Endothelial cell of umbilical vein (primary cell): ENCODE measurements around the gene CACNB4. TPM values are rescaled to one million over a fixed set of nuclear protein-coding genes. Genes with fewer than 3 reads are reported as not detected.
"Not testable (repeated sequence)": the region's sequence is repeated elsewhere in the genome, so short reads cannot be mapped to it uniquely, and the experiment has no call there.

Source experiments
- BruUV-seq: library from RNA; stranded (reverse); fragments of 400-500 nt; replicated peaks from 2 replicates; lab custom pipeline; 2021; lab: Mats Ljungman, UMichigan
- CTCF ChIA-PET: fragments of 300-600, 350-600 bp; sonication (Branson Sonifier 250); formaldehyde crosslinking; loops from one replicate; lab custom pipeline; 2021; ENCODE audit warnings: antibody characterized with exemption, inconsistent platforms; lab: Charles Lee
- POLR2A ChIA-PET: fragments of 300-600, 350-600 bp; sonication (Branson Sonifier 250); formaldehyde crosslinking; loops from one replicate; lab custom pipeline; 2021; ENCODE audit warnings: antibody characterized with exemption, inconsistent platforms; lab: Charles Lee
- DNase-seq: peaks from one replicate; pipeline ENCODE4 v3.0.0-alpha.2; 2011; ENCODE audit warnings: low read depth, low spot score
- FAIRE-seq: peaks from 2 replicates; lab custom pipeline; 2011; peaks lifted over from hg19 to GRCh38; lab: Jason Lieb, UNC
- H2AFZ ChIP-seq: 2 replicates; pipeline ENCODE4 v1.6.0; 2012; ENCODE audit warnings: low read depth, low read length, control low read depth, inconsistent platforms
- H3K27ac ChIP-seq: 2 replicates; pipeline ENCODE4 v1.5.1; 2011; ENCODE audit warnings: low read depth, mild to moderate bottlenecking, control low read depth, low read length, moderate library complexity; ENCODE audit not compliant: insufficient read depth
- H3K27me3 ChIP-seq, 2 experiments: 2 replicates each; pipeline versions ENCODE4 v1.6.0 to v1.6.1; 2011; ENCODE audit warnings: low read length in 2 of 2, mixed read lengths in 1 of 2; ENCODE audit not compliant: control insufficient read depth in 2 of 2, insufficient read depth in 2 of 2
- H3K36me3 ChIP-seq, 2 experiments: 2 replicates in 1 of 2; 3 replicates in 1 of 2; pipeline ENCODE4 v1.5.1; 2011; ENCODE audit warnings: low read length in 2 of 2, mild to moderate bottlenecking in 1 of 2, moderate library complexity in 1 of 2; ENCODE audit not compliant: control insufficient read depth in 2 of 2, insufficient read depth in 2 of 2; ENCODE audit errors: extremely low read depth in 1 of 2
- H3K4me1 ChIP-seq: 3 replicates; pipeline ENCODE4 v1.5.1; 2011; ENCODE audit warnings: mild to moderate bottlenecking, low read length; ENCODE audit not compliant: control insufficient read depth, insufficient read depth; ENCODE audit errors: extremely low read depth
- H3K4me2 ChIP-seq: 2 replicates; pipeline ENCODE4 v1.6.1; 2011; ENCODE audit warnings: low read length, control low read depth, mixed read lengths; ENCODE audit not compliant: insufficient read depth
- H3K4me3 ChIP-seq, 3 experiments: fragments of 200-600 bp in 1 of 3; sonication (generic), shearing (Covaris generic) in 1 of 3; replicated peaks in 1 of 3; 2 replicates each; pipeline ENCODE4 v1.5.1; 2011 to 2016; ENCODE audit warnings: control low read depth in 3 of 3, low read length in 3 of 3, mild to moderate bottlenecking in 2 of 3, inconsistent platforms in 1 of 3, low read depth in 1 of 3, moderate library complexity in 1 of 3; ENCODE audit not compliant: insufficient read depth in 1 of 3
- H3K79me2 ChIP-seq: 2 replicates; pipeline ENCODE4 v1.6.0; 2012; ENCODE audit warnings: low read length, inconsistent platforms; ENCODE audit not compliant: control insufficient read depth, insufficient read depth
- H3K9ac ChIP-seq: replicated peaks from 2 replicates; pipeline ENCODE3; 2011; ENCODE audit warnings: low read length, control low read depth; ENCODE audit not compliant: insufficient read depth; ENCODE audit errors: extremely low read depth
- H3K9me1 ChIP-seq: replicated peaks from 3 replicates; pipeline ENCODE4 v1.6.0; 2011; ENCODE audit warnings: mild to moderate bottlenecking, low read length; ENCODE audit not compliant: control insufficient read depth, insufficient read depth; ENCODE audit errors: extremely low read depth
- H3K9me3 ChIP-seq: replicated peaks from 2 replicates; pipeline ENCODE4 v1.5.1; 2012; ENCODE audit warnings: low read length, inconsistent platforms; ENCODE audit not compliant: control insufficient read depth, insufficient read depth
- H4K20me1 ChIP-seq: replicated peaks from 2 replicates; pipeline ENCODE3; 2011; ENCODE audit warnings: mild to moderate bottlenecking, low read length; ENCODE audit not compliant: control insufficient read depth, insufficient read depth; ENCODE audit errors: extremely low read depth
- EZH2 ChIP-seq: IDR thresholded peaks from 2 replicates; pipeline ENCODE4 v1.6.1; 2012; ENCODE audit warnings: borderline replicate concordance, low read depth, mild to moderate bottlenecking, moderate library complexity, low read length, inconsistent platforms; ENCODE audit not compliant: severe bottlenecking
- FOS ChIP-seq: IDR thresholded peaks from 2 replicates; pipeline ENCODE4 v1.6.1; 2011; ENCODE audit warnings: mild to moderate bottlenecking, low read length, moderate library complexity, borderline replicate concordance; ENCODE audit not compliant: insufficient read depth
- GATA2 ChIP-seq: IDR thresholded peaks from 2 replicates; pipeline ENCODE4 v1.7.0; 2011; ENCODE audit warnings: low read depth, mild to moderate bottlenecking, moderate library complexity, mixed read lengths, low read length; ENCODE audit not compliant: insufficient read length, insufficient read depth
- JUN ChIP-seq: IDR thresholded peaks from 2 replicates; pipeline ENCODE4 v1.6.1; 2011; ENCODE audit warnings: borderline replicate concordance, low read depth; ENCODE audit not compliant: insufficient read length, insufficient read depth
- MYC ChIP-seq: IDR thresholded peaks from one replicate; pipeline ENCODE4 v1.6.1; 2011; ENCODE audit warnings: mild to moderate bottlenecking, low read depth, low read length
- POLR2A ChIP-seq: IDR thresholded peaks from 2 replicates; pipeline ENCODE4 v1.6.1; 2012; ENCODE audit warnings: low read depth, mild to moderate bottlenecking, control low read depth, low read length
- POLR2AphosphoS5 ChIP-seq: IDR thresholded peaks from 2 replicates; pipeline ENCODE4 v1.6.1; 2012; ENCODE audit warnings: low read depth, mild to moderate bottlenecking, control low read depth, low read length, moderate library complexity; ENCODE audit not compliant: insufficient read depth
- dilution Hi-C: fragments of 300-500 bp; cut with MboI; formaldehyde crosslinking; loops from one replicate; pipeline ENCODE4 v1.15.0; 2019; ENCODE audit warnings: low sequenced_read_pairs; ENCODE audit not compliant: extremely low pct_ligation_motif_present
- intact Hi-C: fragments of 100-400 bp; cut with micrococcal nuclease; formaldehyde crosslinking; loops from one replicate; pipeline ENCODE4 v1.10.0; 2022
- polyA plus RNA-seq, 4 experiments: library from polyadenylated mRNA; depleted of rRNA in 3 of 4; stranded (reverse) in 3 of 4; unstranded in 1 of 4; fragments of >200 nt; gene quantifications; 2 replicates each; pipeline versions ENCODE4 v1.2.1 to v1.2.3, GENCODE V29; 2011 to 2012; ENCODE audit warnings: missing spikeins in 1 of 4
- total RNA-seq: library from RNA; stranded (reverse); gene quantifications from 2 replicates; pipeline ENCODE4 v1.2.3, GENCODE V29; 2021
- TF ChIP-seq, protein P1 (sequence below): IDR thresholded peaks from 2 replicates; pipeline ENCODE4 v1.6.1; 2011; ENCODE audit not compliant: insufficient read depth, insufficient read length
- TF ChIP-seq, protein P2 (sequence below), 2 donors: IDR thresholded peaks; 1 replicate in 1 of 2; 2 replicates in 1 of 2; pipeline ENCODE4 v1.5.1; 2011; ENCODE audit warnings: low read length in 2 of 2, mild to moderate bottlenecking in 2 of 2, moderate library complexity in 2 of 2, control low read depth in 1 of 2, inconsistent platforms in 1 of 2, low read depth in 1 of 2; ENCODE audit not compliant: insufficient read depth in 1 of 2; ENCODE audit errors: extremely low read depth in 1 of 2

The CACNB4 gene
- total and polyA plus RNA-seq, 2 donors (not counting 3 experiments of a cell fraction or from before 2014, with no cell fraction given): 0.23 to 0.58 TPM

DNA sequence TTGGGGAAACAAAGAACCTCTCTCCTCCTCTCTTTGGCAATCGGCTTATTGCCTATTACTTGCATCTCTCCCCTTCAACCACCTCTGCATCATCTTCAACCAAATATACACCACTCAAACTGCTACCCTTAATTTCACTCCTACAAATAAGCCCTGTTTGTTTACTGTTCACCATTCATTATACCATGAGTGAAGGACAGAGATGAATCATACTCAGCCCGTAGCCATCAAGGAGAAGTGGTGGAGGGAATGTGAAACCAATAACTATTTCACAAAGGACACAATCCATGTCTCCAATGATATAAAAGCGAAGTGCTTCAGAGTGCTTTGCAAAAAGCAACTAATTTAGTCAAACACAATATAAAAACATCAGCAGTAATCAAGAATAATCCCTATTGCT is 76.8 kb downstream of the CACNB4 start:
- TF ChIP-seq MYC: no peak
- TF ChIP-seq, protein P1, sequence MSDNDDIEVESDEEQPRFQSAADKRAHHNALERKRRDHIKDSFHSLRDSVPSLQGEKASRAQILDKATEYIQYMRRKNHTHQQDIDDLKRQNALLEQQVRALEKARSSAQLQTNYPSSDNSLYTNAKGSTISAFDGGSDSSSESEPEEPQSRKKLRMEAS: no peak
- no peak for TF ChIP-seq POLR2AphosphoS5
- TF ChIP-seq, protein P2, sequence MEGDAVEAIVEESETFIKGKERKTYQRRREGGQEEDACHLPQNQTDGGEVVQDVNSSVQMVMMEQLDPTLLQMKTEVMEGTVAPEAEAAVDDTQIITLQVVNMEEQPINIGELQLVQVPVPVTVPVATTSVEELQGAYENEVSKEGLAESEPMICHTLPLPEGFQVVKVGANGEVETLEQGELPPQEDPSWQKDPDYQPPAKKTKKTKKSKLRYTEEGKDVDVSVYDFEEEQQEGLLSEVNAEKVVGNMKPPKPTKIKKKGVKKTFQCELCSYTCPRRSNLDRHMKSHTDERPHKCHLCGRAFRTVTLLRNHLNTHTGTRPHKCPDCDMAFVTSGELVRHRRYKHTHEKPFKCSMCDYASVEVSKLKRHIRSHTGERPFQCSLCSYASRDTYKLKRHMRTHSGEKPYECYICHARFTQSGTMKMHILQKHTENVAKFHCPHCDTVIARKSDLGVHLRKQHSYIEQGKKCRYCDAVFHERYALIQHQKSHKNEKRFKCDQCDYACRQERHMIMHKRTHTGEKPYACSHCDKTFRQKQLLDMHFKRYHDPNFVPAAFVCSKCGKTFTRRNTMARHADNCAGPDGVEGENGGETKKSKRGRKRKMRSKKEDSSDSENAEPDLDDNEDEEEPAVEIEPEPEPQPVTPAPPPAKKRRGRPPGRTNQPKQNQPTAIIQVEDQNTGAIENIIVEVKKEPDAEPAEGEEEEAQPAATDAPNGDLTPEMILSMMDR (IDR thresholded peaks at IDR 0.05; ENCODE audit: extremely low read depth in 1 of 2, insufficient read depth in 1 of 2, low read depth in 1 of 2, low read length in 2 of 2): no peak
- TF ChIP-seq GATA2: no peak
- TF ChIP-seq POLR2A: no peak
- no peak for TF ChIP-seq JUN
- no peak for TF ChIP-seq EZH2
- TF ChIP-seq FOS: no peak
- no peak overlapping the region for H3K4me3 ChIP-seq
- intact Hi-C loops: no loop called here
- H3K27me3 ChIP-seq: peaks cover 10 to 21% of the 10 kb centered on the region in 2 experiments
- dilution Hi-C loops: no loop called here
- no peaks in the 10 kb centered on the region for H3K9me3 ChIP-seq
- DNase-seq: no peak
- no peak for FAIRE-seq
- ChIA-PET CTCF (interaction anchor here (1.3 kb wide), 1 partner anchor 24 kb away, joined by 3 read pairs; no protein-coding TSS in a partner anchor), POLR2A (no interaction called here)
- no TSS peak for BruUV-seq
- H3K4me1 ChIP-seq: peaks cover 4% of the 10 kb centered on the region
- H3K36me3 ChIP-seq: no peaks in the 10 kb centered on the region
- H2AFZ ChIP-seq: no peak overlapping the region
- no peak overlapping the region for H3K9ac ChIP-seq
- no peaks in the 10 kb centered on the region for H3K9me1 ChIP-seq
- H3K4me2 ChIP-seq: no peak overlapping the region
- H3K79me2 ChIP-seq: no peaks in the 10 kb centered on the region
- H3K27ac ChIP-seq: no peak overlapping the region
- H4K20me1 ChIP-seq: no peaks in the 10 kb centered on the region

DNA sequence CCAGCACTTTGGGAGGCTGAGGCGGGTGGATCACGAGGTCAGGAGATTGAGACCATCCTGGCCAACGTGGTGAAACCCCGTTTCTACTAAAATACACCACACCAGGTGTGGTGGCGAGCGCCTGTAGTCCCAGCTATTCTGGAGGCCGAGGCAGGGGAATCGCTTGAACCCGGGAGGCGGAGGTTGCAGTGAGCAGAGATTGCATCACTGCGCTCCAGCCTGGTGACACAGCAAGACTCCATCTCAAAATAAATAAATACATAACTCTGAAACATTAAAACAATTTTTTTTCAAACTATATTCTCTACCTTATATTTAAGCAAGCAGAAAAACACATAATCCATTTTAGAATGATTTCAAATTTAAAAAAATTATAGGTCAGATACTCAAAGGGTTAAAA is 77.8 kb downstream of the CACNB4 start:
- H3K79me2 ChIP-seq, H3K9me1 ChIP-seq, H3K27ac ChIP-seq, intact Hi-C loops, H3K4me1 ChIP-seq, H3K9ac ChIP-seq, H3K36me3 ChIP-seq, FAIRE-seq, H2AFZ ChIP-seq, POLR2A ChIA-PET, H3K4me3 ChIP-seq, DNase-seq, H3K9me3 ChIP-seq, H4K20me1 ChIP-seq, dilution Hi-C loops, H3K4me2 ChIP-seq, BruUV-seq: not testable (repeated sequence)
- CTCF ChIA-PET: interaction anchor here (1.3 kb wide), 1 partner anchor 25 kb away, joined by 3 read pairs; no protein-coding TSS in a partner anchor
- H3K27me3 ChIP-seq: peaks cover 10 to 23% of the 10 kb centered on the region in 2 experiments
